ENCODE data around the gene DKC1.
A peak's percentile ranks its signal among the peaks of the same experiment; 100 is the strongest.

Gene DKC1

DNA sequence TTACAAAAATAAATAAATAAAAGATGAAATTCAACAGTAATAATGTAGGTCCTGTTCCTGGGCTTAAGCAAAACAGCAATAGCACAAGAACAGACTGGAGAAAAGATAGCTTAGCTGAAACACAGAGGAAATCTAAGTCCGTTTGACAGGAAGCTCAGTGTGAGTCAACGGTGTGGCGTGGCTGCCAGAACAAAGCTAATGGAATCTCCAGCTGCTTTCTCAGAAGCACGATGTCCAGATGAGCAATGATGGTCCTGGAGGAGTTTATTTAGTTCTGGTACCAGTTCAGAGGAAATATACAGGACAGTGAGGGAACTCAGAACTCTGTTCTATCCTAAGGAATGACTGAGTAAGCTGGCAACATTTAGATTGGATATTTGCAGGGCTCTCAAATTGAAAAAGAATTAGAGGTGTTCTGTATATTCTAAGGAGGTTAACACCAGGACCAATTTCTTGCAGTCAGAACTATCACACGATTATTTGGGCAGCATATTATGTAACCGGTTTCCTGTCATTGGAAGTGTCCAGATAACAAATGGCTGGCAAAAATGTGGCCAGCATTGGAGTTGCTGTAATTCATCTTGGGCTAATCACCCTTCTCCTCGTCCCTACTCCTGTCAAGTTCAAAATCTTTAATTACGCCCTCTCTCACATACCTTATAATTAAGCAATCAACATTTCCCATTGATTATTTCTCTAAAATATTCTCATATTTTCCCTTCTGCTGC is 24.5 kb upstream of the DKC1 start:
- peak; percentile 69 for DNase-seq

DNA sequence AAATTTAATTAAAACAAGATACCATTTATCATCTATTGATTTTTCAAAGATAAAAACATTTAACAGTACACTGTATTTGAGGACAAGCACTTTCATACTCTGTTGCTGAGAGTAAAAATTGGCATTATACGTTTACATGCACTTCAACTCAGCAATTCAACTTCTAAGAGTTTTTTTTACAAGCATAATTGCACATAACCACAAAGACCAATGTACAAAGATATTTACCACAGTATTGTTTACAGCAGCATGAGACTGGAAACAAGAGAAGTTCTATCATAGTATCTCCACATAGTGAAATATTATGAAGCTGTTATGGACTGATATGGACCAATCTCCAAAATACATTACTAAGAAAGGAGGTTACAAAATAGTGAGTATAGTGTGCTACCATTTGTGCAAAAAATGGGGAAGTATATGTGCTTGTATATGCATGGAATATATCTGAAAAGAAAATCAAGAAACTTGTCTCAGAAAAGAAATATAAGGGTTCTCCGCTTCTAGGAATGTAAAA is 22.7 kb upstream of the DKC1 start:
- no peak for DNase-seq

DNA sequence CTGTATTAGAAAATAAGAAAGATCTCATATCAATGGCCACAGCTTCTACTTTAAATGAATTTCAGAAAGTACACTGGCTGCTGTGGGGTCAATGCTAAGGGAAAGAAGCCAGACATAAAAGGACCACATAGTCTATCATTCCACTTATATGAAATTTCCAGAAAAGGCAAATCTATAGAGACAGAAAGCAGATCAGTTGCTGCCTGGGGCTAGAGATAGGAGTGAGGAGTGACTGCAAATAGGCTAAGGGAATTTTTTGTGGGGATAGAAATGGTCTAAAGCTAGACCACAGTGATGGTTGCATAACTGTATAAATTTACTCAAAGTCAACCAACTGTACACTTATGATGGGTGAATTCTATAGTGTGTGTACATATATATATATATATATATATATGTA is 20.1 kb upstream of the DKC1 start:
- no peak for DNase-seq

DNA sequence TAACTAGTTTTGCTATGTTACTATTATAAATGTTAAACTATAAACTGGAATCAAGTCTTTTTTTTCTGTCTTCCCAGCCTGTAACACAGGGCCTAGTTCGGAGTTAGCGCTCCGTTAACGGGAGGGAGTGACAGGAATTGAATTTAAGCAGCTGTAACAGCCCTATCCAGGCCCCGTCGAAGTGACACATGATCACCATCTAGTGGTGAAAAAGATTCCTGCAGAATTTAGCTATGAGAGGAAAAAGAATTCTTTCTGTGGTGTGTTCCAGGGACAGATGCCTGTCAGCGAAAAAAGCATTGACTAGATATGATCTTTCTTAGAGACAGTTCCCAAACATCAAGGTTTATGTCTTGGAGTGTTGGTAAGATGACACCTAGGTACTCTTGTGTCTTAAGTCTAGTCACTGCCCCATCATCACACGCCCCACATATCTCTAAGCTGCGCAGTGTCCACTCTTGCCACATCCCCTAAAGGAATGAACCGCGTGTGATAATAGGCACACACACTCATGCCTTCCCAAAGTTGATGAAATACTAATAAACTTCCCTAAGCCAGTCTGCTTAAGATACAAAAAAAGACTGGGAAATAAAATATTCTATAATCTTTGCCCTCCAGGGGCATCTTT is 13.8 kb upstream of the DKC1 start:
- peak; percentile 70 for DNase-seq

DNA sequence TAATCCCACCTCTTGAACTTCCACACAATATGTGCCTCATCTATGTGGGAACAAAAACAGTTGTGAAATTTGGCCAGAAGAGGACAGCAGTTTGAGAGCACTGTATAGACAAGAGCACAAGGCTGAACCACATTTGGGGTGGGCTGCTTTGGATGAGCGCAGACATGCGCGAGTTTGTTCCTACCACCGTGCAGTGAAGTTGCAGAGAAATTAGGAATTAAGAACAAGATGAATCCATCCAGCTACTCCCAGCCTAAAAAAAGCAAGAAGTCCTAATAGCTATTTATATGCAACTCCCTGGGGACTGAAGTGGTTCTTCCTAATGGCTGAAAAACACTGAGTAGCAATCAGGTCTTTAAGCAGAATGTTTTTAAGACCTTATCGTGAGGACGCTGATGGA is 12.8 kb upstream of the DKC1 start:
- DNase-seq = no peak

DNA sequence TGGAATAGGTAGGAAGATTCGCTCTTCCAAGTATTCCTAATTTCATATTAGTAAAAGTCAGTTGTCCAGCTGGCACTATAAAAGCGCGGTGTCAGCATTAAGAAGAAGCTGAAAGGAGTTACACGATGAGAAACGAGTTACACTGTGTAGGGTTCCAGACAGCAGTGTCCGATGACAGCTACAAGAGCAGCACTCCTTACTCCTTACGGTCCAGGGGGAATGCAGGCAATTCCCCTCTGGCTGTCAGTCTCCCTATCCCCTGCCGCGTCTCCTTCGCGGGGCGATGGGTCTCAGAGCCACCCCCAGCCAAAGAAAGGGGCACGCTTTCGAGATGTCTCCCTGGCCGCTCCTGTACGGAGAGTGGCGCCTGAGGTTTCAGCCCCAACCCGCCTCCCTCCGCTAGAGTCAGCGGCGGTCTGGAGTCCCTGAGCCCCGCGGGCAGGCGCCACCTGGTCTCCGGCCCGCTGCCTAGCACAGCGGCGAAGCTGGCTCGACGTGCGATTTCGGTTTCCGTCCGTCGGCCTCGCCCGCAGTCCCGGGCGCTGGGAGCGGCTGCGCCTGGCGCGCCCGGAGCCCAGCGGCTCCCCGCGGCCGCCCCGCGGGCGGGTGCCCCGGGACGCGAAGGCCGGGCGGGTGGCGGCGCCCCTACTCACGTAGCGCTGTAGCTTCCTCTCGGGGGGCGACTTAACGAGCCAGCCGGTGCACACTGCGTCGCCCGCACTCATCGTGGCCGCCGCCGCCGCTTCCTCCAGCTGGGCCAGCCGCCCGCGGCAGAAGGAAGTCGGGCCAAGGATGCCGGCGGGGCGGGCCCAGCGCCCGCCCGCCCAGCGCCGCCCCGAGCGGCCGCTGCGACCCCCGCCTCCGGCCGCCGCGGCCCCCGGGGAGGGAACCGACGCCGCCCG is 12.1 kb upstream of the DKC1 start, which contains the start of gene GAB3:
Gene GAB3 (minus strand): TSS at position 777 of the 902 bp plus-strand sequence. CDS start 52 bp downstream, at position 725.
- DNase-seq = peak; percentile 77

DNA sequence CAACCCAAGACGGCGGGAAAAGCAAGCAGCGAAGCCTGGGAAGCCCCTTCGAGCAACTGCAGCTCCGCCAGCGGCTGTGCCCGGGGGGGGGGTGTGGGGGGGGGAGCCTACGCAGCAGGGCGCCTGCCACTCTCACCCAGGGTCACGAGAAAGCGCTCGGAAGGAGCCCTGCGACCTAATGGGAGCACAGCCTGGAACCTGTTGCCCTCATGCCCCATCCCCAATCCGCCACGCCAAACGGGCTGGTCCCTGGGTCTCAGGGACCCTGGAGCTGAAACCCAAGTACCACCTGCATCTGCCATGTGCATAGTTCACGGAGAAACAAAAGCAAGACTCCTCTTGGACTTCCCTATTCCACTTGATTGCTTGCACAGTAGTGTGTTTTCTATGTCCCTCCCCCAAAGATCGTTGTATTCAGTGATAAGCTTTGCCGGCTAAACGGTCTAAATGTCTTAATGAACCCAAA is 11.4 kb upstream of the DKC1 start:
- no peak for DNase-seq

DNA sequence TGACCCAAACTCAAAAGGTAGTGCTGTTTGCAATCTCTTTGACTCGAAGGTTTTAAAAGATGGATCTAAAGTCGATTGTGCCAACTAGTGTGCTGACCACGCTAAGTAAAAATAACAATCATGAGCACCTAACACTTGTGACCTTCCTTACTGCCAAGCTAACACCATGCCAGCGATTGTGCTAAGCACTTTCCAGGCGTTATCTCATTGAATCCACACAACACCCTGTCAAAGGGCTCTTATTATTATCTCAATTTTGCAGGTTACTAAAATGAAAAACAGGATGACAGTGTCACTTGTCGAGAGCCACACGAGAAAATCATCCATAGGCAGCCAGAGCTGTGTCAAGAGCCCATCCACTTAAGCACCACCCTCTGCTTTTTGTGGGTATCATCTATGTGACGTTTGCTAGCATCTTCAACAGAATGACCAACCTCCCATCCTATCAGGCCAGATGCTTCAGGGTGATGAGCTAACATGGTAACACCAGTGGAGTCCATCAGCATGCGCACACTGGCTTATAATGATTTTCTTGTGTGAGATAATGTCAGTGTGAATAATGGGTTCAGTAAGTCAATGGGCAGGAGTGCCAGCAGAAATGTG is 10.9 kb upstream of the DKC1 start:
- DNase-seq = no peak

DNA sequence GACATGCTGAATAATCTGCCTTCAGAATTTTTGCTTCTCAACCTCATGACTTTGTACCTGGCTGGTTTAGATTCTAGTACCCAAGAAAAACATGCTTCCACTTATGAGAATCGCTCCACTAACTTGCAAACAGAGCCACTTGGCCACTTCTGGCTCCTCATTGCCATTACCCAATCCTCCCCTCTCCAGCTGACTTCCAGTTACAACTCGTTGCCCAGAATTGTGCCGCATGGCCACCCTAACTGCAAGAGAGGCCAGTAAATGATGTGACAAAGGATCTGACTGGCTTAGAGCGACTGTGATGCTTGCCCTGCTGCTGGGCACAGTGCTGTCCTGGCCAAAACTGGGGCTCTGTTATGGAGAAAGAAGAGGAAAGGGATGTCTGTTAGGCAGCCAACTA is 4.0 kb upstream of the DKC1 start:
- DNase-seq = no peak

DNA sequence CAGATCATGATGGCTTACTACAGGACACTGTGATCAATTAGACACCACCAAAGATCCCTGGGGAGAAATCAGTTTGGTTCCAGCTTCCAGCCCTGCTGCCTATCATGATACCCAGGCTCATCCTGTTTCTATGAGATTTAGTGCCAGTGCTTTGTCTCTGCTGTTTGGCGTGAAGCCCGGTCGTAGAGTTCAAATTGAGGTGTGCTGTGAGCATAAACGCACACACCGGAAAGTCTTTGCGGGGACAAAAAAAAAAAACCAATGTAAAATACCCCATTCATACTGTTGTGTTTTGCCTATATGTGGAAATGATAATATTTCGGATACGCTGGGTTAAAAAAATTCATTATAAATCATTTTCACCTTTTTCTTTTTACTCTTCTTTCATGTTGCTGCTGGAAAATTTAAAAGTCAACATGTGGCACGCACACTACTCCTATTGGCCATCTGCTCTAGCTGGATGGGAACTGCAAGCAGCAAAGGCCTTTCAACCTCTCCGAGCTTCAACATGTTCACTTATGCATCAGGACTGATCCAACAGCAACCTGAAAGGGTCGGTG is 607 bp upstream of the DKC1 start:
- DNase-seq = no peak

DNA sequence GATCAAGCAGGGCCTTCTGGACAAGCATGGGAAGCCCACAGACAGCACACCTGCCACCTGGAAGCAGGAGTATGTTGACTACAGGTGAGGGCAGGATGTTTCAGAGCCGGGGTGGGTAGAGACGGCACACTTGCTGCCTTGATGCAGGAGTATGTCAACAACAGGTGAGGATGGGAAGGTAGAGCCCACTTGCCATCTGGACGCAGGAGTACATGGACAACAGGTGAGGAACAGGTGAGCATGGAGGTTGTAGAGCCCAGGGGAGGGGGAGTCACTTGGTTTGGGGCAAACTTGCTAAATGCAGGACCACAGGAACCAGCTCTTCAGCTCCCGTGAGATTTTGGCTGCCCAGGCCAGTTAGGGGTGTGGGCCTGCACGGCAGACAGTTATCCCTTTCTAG is 12.0 kb downstream of the DKC1 start:
- DNase-seq = no peak

DNA sequence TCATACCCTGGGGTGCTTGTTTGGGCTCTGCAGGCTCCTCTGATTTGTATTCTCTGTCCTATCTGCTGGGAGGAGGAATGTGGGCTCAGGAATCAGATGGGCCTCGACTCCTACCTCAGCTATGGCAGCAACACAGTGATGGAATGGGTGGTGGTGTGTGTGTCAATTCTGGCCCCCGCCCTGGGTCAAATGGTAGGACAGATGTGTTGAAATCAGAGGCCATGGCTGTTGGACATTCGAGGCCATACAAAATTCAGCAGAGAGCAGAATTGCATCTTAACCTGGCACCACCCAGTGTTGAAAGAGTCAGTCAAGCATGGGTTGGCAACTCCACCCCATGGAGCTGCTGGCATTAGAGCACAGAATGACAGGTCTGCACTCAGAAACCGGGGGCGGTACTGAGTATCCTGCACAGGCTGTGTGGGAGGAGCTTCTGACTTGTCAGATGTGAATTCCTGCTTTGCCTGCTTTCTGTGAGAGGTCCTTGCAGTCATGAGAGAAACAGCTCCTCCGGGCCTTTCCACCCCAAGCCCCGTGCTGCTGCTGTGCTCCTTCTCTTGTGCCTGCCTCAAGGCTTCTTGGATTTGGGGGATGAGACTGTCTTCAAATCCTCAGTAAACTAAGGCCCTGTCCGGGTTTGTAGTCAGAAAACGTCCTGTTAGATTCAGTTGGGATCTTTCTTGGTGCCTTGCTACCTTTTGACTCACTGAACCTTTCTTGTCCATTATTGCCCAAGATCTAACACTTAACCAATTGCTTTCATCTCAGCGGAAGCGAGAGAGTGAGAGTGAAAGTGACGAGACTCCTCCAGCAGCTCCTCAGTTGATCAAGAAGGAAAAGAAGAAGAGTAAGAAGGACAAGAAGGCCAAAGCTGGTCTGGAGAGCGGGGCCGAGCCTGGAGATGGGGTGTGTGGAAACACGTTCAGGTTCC is 13.0 kb downstream of the DKC1 start:
- peak; percentile 71 for DNase-seq

DNA sequence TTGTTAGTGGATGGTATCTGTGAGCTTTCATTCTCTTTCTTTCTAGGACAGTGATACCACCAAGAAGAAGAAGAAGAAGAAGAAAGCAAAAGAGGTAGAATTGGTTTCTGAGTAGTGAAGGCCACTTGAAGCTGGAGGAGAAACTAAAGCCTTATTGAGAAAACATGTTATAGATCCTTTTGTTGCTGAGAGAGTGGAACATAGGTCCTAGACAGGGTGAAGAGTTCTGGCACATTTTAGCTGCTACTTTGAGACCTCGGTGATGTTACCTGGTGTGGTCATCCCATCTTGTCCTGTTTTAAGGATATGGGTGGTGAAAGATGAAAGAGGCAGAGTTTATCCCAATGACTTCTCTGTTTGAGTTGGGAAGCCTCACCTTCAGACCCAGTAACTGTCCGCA is 14.1 kb downstream of the DKC1 start:
- no peak for DNase-seq

DNA sequence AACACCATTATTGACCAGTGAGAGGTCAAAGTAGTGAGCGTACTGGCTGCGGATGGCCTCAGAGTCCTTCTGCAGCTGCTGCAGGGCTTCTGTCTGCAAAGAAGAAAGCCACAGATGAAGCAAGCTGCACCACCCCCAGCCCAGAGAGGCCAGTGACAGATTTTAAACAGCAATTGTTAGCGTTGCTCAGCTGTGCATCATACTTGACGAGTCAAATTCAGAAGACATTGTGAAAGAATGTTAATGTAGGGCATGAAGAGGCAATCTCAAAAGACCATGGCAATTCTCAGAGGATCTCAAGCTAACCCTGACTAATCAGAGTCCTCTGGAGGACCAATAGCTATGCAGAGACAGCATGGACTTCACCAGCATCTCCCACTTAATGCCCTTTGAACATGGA is 16.6 kb downstream of the DKC1 start:
- DNase-seq = no peak

DNA sequence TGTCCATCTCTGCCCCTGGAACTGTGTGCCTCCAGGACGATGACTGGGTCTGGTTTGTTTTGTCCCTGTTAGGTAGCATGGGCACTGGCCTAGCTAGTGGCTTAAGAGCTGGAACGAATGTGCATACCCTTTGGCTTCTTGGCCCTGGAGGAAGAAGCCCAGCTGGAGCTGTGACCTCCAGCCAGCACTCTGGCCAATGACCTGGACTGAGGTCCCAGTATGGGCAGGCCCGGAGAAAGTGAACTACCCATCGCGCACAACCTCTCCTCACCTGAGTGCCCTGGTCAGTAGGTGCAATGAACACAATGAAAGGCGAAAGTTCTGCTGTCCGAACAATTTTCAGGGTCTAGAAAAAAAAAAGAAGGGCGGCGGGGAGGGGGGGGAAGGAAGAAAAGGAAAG is 18.3 kb downstream of the DKC1 start:
- DNase-seq = no peak

DNA sequence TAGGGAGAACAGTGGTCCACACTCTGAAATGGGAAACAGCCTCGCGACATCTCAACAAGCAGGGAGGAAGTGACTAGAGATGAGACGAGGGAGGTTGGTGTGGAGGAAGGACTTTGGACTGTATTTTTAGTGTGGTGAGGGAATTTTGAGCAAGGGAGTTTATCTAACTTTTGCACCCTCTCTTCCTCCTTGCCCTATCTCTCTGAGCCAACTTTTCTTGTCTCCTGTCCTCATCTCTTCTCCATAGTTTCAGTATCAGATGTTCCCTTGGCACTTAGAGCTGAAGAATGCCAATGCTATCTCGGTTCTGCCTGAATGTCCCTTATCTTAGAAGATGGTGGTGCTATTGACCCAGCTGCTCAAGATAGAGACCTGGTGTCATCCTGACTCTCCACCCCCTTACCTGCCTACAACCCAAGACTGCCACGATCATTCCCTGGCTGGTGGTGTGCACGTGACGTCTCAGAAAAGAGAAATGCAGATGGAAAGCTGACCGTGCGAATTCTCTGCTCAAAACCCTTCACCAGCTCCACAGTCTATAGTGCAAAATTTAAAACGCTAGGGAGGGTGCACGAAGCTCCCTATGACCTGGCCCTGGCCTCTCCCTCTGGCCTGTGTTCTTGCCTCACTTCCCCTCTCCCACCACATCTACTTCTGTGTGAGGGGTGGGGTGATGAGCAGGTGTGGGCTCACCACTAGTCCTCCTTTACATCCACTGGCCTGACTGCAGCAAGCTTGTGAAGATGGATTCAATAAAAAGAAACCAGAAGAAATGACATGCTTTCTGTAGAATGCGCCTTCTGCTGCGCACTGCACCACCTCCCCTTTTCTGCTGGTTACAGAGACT is 21.7 kb downstream of the DKC1 start:
- no peak for DNase-seq

DNA sequence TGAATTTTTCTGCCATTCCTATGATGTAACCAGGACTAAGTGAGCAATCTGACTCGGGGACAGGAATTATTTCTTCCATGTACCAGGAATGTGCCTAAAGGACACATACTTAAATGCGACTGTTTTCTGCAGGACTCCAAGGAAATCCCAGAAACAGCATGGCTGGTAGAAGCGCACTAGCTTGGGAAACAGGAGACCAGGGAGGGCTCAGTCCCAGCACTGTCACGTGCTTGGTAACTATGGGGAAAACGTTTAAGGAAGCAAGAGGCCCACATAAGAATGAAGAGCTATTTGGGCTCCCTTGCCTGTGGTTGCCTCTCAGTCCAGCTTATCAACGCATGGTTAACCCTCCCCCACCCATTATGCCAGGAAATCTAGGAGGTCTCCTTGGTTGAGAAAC is 23.1 kb downstream of the DKC1 start:
- no peak for DNase-seq

DNA sequence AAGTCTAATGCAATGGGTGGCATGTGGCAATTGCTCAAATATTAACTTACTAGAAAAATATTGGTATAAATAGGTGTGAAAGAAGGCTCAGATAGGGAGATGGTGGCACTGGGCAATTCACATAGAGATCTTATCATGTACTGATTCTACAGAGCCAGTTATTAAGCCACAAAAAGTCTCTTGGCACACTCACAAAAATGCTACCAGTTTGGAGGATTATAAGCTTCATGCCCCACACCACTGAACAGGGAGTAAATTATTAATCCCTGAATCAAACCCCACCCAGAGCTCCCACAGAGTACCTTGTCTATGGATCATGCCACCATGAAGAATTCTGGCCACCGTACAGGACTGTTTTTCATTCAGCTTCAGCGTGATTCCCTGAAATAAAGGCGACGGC is 28.8 kb downstream of the DKC1 start:
- DNase-seq = no peak

DNA sequence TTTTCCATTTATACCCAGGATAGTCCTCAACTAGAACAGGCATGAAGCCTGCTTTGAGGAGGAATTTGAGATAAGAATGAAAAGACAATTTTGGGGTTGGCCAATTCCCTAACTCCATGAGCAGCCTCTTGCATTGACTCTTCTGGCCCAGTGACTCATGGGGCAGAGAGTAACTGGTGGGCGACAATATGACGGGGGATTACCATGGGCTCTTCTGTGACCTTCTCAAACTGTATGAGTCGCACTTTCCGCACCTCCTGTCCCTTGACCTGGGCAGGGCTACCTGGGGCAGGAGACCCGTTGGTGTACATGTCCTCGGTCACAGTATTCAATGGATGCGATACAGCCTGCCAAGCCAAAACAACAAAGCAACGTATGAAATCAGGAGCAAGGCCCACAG is 29.3 kb downstream of the DKC1 start:
- no peak for DNase-seq

DNA sequence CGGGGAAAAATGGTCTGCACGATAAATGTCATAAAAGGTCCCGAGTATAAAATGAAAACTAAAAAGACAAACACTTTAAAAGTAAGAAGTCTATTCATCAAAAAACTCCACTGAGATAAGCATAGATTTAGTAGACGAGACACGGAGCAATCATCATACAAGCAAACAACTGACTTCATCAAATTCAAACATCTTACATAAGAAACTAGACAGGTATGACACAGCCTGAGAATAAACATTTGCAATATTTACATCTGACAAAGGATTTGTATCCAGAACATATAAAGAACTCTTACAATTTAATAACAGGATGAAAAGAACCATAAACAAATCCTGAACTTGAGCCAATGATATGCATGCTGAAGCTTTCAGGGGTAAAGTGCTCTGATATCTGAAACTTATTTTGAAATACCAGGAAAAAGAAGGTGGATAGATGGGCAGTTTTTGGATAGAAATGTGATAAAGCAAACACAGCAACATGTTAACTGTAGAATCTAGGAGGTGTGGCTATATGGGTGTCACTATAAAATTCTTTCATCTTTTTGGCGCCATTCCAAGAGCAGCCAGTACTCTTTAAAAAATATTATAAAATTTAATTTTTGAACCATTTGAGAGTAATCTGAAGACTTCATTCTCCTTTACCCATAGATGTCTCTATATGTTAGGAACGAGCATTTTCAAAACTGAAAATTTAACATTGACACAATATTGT is 30.6 kb downstream of the DKC1 start:
- DNase-seq = no peak

Measured in activated effector memory CD4-positive, alpha-beta T cell treated with anti-CD3 and anti-CD28 coated beads, Interleukin-2, amount 50 U/mL, for 16 hours (primary cell).